ENCODE data around the gene DGKG. TPM values are rescaled to one million over a fixed set of nuclear protein-coding genes. Genes with fewer than 3 reads are reported as not detected.

Gene DGKG
- 0.09 and 0.19 TPM in 2 replicates for total RNA-seq

GRCh38 chr3:186361762-186362536, at the start of gene DGKG:
Gene DGKG, minus strand, starts transcription at chr3:186362234. Its CDS starts 41,775 bp downstream, at chr3:186320459.

GRCh38 chr3:186108941-186109865, 252.8 kb downstream of the DGKG start, which contains the start of gene ETV5:
Gene ETV5, minus strand, starts transcription at chr3:186109089. Its CDS starts 3,221 bp downstream, at chr3:186105868.

Other genes with a start within 250 kb of the DGKG start
- 0.99 and 2.2 TPM in 2 replicates for gene CRYGS, start 182.1 kb upstream of the DGKG start, total RNA-seq
- 18.3 and 18.6 TPM in 2 replicates for gene TBCCD1, start 205.1 kb upstream of the DGKG start, total RNA-seq
- 59.7 and 62.5 TPM in 2 replicates for gene DNAJB11, start 208.5 kb upstream of the DGKG start, total RNA-seq

All from endothelial cell of coronary artery (primary cell).